A549 (cell line): Measurements from ENCODE around the gene HHLA2.
"Not testable (repeated sequence)": the region's sequence is repeated elsewhere in the genome, so short reads cannot be mapped to it uniquely, and the experiment has no call there.

Experiments used
- BHLHE40 ChIP-seq: IDR thresholded peaks from 2 replicates; pipeline ENCODE4 v1.6.1; 2012; ENCODE audit warnings: low read depth, low read length, inconsistent platforms
- CBX2 ChIP-seq: fragments of 200-600 bp; sonication (generic); IDR thresholded peaks from 2 replicates; pipeline ENCODE4 v1.6.1; 2016; ENCODE audit warnings: low read depth, mild to moderate bottlenecking, borderline replicate concordance
- CEBPB ChIP-seq, 2 experiments: fragments of >200 bp in 1 of 2; sonication (Bioruptor Twin) in 1 of 2; formaldehyde crosslinking in 1 of 2; IDR thresholded peaks; 2 replicates each; pipeline ENCODE4 v1.6.1; 2012 to 2016
- GATA3 ChIP-seq: IDR thresholded peaks from 2 replicates; pipeline ENCODE4 v1.6.1; 2012; ENCODE audit warnings: borderline replicate concordance
- JUN ChIP-seq, 2 experiments: fragments of >200 bp; sonication (Bioruptor Twin); formaldehyde crosslinking; IDR thresholded peaks; 2 replicates in 1 of 2; 3 replicates in 1 of 2; pipeline ENCODE4 v1.6.1; 2016 to 2017
- KDM1A ChIP-seq: fragments of 200-600 bp; sonication (generic); IDR thresholded peaks from 2 replicates; pipeline ENCODE4 v1.6.1; 2016; ENCODE audit warnings: low read depth, mild to moderate bottlenecking
- POLR2A ChIP-seq: IDR thresholded peaks from 2 replicates; pipeline ENCODE4 v1.6.1; 2012; ENCODE audit warnings: mild to moderate bottlenecking, low read length
- RAD21 ChIP-seq, 2 experiments: fragments of >200 bp in 1 of 2; sonication (Bioruptor Twin) in 1 of 2; formaldehyde crosslinking in 1 of 2; IDR thresholded peaks in 1 of 2; conservative IDR thresholded peaks in 1 of 2; 2 replicates in 1 of 2; 3 replicates in 1 of 2; pipeline ENCODE4 v1.6.1; 2012 to 2018; ENCODE audit warnings: inconsistent platforms in 1 of 2
- SREBF2 ChIP-seq: fragments of 450-650 bp; IDR thresholded peaks from 2 replicates; pipeline ENCODE4 v1.6.1; 2014; ENCODE audit warnings: mild to moderate bottlenecking, moderate library complexity
- TF ChIP-seq, protein P1 (sequence below): fragments of >200 bp; sonication (Bioruptor Twin); formaldehyde crosslinking; IDR thresholded peaks from 3 replicates; pipeline ENCODE4 v1.5.1; 2016
- TF ChIP-seq, protein P2 (sequence below): fragments of 200-600 bp; sonication (generic); IDR thresholded peaks from 2 replicates; pipeline ENCODE4 v1.6.1; 2016; ENCODE audit warnings: antibody characterized with exemption, mild to moderate bottlenecking, moderate library complexity
- TF ChIP-seq, protein P3 (sequence below): IDR thresholded peaks from 2 replicates; pipeline ENCODE4 v1.6.1; 2012

DNA sequence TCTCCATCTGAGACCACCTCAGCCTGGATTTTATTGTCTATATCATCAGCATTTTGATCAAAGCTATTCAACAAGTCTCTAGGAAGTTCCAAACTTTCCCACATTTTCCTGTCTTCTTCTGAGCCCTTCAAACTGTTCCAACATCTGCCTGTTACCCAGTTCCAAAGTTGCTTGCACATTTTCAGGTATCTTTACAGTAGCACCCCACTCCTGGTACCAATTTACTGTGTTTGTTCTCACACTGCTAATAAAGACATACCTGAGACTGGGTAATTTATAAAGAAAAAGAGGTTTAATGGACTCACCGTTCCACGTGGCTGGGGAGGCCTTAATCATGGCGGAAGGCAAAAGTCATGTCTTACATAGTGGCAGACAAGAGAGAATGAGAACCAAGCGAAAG is 17.3 kb upstream of the HHLA2 start:
- not testable (repeated sequence) for TF ChIP-seq KDM1A; SREBF2; POLR2A; CBX2; JUN (IDR thresholded peaks at IDR 0.05); GATA3; CEBPB (IDR thresholded peaks at IDR 0.05); BHLHE40; RAD21 (conservative IDR thresholded peaks at IDR 0.05 in 1 of 2, IDR thresholded peaks at IDR 0.05 in 1 of 2)
- TF ChIP-seq, protein P1, sequence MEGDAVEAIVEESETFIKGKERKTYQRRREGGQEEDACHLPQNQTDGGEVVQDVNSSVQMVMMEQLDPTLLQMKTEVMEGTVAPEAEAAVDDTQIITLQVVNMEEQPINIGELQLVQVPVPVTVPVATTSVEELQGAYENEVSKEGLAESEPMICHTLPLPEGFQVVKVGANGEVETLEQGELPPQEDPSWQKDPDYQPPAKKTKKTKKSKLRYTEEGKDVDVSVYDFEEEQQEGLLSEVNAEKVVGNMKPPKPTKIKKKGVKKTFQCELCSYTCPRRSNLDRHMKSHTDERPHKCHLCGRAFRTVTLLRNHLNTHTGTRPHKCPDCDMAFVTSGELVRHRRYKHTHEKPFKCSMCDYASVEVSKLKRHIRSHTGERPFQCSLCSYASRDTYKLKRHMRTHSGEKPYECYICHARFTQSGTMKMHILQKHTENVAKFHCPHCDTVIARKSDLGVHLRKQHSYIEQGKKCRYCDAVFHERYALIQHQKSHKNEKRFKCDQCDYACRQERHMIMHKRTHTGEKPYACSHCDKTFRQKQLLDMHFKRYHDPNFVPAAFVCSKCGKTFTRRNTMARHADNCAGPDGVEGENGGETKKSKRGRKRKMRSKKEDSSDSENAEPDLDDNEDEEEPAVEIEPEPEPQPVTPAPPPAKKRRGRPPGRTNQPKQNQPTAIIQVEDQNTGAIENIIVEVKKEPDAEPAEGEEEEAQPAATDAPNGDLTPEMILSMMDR = not testable (repeated sequence)
- TF ChIP-seq, protein P2, sequence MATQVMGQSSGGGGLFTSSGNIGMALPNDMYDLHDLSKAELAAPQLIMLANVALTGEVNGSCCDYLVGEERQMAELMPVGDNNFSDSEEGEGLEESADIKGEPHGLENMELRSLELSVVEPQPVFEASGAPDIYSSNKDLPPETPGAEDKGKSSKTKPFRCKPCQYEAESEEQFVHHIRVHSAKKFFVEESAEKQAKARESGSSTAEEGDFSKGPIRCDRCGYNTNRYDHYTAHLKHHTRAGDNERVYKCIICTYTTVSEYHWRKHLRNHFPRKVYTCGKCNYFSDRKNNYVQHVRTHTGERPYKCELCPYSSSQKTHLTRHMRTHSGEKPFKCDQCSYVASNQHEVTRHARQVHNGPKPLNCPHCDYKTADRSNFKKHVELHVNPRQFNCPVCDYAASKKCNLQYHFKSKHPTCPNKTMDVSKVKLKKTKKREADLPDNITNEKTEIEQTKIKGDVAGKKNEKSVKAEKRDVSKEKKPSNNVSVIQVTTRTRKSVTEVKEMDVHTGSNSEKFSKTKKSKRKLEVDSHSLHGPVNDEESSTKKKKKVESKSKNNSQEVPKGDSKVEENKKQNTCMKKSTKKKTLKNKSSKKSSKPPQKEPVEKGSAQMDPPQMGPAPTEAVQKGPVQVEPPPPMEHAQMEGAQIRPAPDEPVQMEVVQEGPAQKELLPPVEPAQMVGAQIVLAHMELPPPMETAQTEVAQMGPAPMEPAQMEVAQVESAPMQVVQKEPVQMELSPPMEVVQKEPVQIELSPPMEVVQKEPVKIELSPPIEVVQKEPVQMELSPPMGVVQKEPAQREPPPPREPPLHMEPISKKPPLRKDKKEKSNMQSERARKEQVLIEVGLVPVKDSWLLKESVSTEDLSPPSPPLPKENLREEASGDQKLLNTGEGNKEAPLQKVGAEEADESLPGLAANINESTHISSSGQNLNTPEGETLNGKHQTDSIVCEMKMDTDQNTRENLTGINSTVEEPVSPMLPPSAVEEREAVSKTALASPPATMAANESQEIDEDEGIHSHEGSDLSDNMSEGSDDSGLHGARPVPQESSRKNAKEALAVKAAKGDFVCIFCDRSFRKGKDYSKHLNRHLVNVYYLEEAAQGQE = not testable (repeated sequence)
- TF ChIP-seq, protein P3, sequence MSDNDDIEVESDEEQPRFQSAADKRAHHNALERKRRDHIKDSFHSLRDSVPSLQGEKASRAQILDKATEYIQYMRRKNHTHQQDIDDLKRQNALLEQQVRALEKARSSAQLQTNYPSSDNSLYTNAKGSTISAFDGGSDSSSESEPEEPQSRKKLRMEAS = not testable (repeated sequence)
